Osteocyte (in vitro differentiated cells): ENCODE measurements around the gene NELL2. TPM values are rescaled to one million over a fixed set of nuclear protein-coding genes. Genes with fewer than 3 reads are reported as not detected.

ENCODE experiments used
- DNase-seq: peaks from one replicate; pipeline ENCODE4 v3.0.0; 2021; ENCODE audit warnings: mixed read lengths; ENCODE audit not compliant: unreplicated experiment; ENCODE audit errors: extremely low spot score
- H3K27ac Mint-ChIP-seq: one replicate; pipeline ENCODE4 v1.8.0; 2021; ENCODE audit warnings: mild to moderate bottlenecking, mixed read lengths; ENCODE audit not compliant: unreplicated experiment
- H3K27me3 Mint-ChIP-seq: one replicate; pipeline ENCODE4 v1.8.0; 2021; ENCODE audit warnings: mixed read lengths; ENCODE audit not compliant: unreplicated experiment
- H3K36me3 Mint-ChIP-seq: one replicate; pipeline ENCODE4 v1.8.0; 2021; ENCODE audit warnings: mixed read lengths; ENCODE audit not compliant: unreplicated experiment
- H3K4me1 Mint-ChIP-seq: one replicate; pipeline ENCODE4 v1.8.0; 2021; ENCODE audit warnings: mixed read lengths; ENCODE audit not compliant: unreplicated experiment
- H3K4me3 Mint-ChIP-seq: one replicate; pipeline ENCODE4 v1.8.0; 2021; ENCODE audit warnings: mild to moderate bottlenecking, moderate library complexity, mixed read lengths; ENCODE audit not compliant: unreplicated experiment
- H3K9me3 Mint-ChIP-seq: one replicate; pipeline ENCODE4 v1.8.0; 2021; ENCODE audit warnings: mixed read lengths; ENCODE audit not compliant: unreplicated experiment
- CTCF ChIP-seq: fragments of 200-600 bp; sonication (generic); IDR thresholded peaks from 2 replicates; pipeline ENCODE4 v1.5.0; 2021; ENCODE audit warnings: antibody characterized with exemption, mild to moderate bottlenecking, moderate library complexity
- total RNA-seq: library from RNA; stranded (reverse); gene quantifications from 2 replicates; pipeline ENCODE4 v1.2.1, GENCODE V29; 2021

NELL2 gene
- total RNA-seq, 1 donor from 2014 or later: not detected

DNA sequence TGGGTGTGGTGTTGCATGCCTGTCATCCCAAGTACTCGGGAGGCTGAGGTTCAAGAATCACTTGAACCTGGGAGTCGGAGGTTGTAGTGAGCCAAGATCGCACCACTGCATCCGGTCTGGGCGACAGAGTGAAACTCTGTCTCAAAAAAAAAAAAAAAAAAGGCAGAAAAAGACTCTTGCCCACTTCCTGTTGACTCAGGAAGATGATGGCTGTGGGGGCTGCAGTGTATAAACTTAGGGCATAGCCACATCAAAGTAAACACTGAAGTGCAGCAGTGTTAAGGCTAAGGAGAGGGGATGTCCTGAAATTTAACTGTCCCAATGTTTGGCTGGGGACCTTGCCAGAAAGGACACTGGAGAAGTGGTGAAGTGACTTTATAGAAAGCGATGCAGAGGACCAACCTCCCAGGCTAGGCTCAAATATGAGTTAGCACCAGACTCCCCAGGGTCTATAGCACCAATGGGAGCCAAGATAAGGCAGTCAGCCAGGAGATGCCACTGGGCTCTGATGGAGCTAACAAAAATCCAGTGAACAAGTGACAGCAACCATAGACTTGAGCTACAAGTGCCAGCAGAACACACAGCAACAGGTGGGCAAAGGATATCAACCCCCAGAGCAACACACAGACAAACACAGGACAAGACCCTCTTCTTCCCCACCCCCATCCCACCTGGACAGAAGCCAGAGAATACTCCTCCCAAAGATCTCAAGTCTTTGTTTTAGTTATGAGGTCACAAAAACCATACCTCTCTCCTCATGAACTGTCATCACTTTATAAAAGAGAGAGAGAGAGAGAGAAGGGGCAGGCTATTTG is 28.0 kb downstream of the NELL2 start:
- no peak overlapping the region for H3K27ac Mint-ChIP-seq
- no peak for TF ChIP-seq CTCF
- H3K4me1 Mint-ChIP-seq: no peaks in the 10 kb centered on the region
- no peaks in the 10 kb centered on the region for H3K9me3 Mint-ChIP-seq
- H3K36me3 Mint-ChIP-seq: no peaks in the 10 kb centered on the region
- H3K27me3 Mint-ChIP-seq: peaks cover 2% of the 10 kb centered on the region
- H3K4me3 Mint-ChIP-seq: no peak overlapping the region
- no peak for DNase-seq

DNA sequence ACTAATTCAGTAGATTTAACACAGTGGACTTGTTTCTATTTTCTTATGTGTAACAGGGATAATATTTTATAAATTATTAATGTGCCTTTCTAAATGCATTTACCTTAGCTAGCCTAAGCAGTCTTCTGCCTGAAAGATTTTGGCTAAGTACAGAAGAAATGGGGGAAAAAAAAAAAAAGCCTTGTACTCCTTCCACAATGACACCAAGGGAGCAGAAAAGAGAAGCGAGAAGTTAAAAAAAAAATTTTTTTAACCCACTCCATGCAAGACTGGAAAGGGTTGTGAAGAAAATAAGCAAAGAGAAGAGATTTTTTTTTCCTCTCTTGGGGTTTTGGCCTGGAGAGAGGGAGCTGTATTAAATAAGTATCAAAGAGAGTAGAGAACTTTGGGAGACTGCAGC is 28.7 kb downstream of the NELL2 start:
- Mint-ChIP-seq H3K9me3 (no peaks in the 10 kb centered on the region), H3K4me3 (no peak overlapping the region), H3K4me1 (no peaks in the 10 kb centered on the region), H3K36me3 (no peaks in the 10 kb centered on the region), H3K27me3 (peaks cover 2% of the 10 kb centered on the region), H3K27ac (no peak overlapping the region)
- TF ChIP-seq CTCF: no peak
- no peak for DNase-seq

DNA sequence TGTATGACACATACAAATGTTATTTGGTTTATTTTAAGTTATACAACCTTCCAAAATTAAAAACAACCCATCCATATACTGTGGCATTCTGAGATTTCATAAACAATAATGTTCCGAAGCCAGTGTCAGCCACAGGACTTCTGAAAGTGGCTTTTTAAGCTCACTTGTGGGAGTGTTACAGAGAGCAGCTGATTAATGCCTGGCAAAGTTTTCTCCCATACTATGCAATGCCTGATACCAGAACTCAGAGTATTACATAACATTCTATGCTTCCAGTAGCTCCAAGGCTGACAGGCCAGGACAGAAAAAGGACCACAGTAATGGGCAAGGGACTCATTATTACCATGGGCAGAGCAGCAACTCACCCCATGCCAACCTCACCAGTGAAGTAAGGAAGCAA is 29.3 kb downstream of the NELL2 start:
- Mint-ChIP-seq H3K4me3 (no peak overlapping the region), H3K4me1 (no peaks in the 10 kb centered on the region), H3K9me3 (no peaks in the 10 kb centered on the region), H3K36me3 (no peaks in the 10 kb centered on the region), H3K27ac (no peak overlapping the region), H3K27me3 (peaks cover 2% of the 10 kb centered on the region)
- no peak for DNase-seq
- TF ChIP-seq CTCF: no peak

DNA sequence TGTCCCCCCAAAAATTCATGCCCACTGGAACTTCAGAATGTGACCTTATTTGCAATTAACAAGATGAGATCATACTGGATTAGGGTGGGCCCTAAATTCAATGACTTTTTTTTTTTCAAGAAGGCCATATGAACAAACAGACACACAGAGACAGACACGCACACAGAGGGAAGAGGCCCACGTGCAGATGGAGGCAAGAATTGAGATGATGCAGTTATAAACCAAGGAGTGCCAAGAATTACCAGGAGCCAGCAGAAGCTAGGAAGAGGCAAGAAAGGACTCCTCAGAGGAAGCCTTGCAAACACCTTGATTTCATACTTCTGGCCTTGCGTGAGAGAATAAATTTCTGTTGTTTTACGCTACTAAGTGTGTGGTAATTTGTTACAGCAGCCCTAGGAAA is 33.4 kb downstream of the NELL2 start:
- H3K27ac Mint-ChIP-seq: no peak overlapping the region
- H3K4me3 Mint-ChIP-seq: no peak overlapping the region
- H3K4me1 Mint-ChIP-seq: no peaks in the 10 kb centered on the region
- no peaks in the 10 kb centered on the region for H3K36me3 Mint-ChIP-seq
- DNase-seq: no peak
- no peak for TF ChIP-seq CTCF
- H3K27me3 Mint-ChIP-seq: no peaks in the 10 kb centered on the region
- no peaks in the 10 kb centered on the region for H3K9me3 Mint-ChIP-seq

GRCh38 chr12:44839785-44840184 is 36.3 kb downstream of the NELL2 start:
- no peak for DNase-seq
- Mint-ChIP-seq H3K36me3 (no peaks in the 10 kb centered on the region), H3K27ac (no peak overlapping the region), H3K4me3 (no peak overlapping the region), H3K27me3 (no peaks in the 10 kb centered on the region), H3K4me1 (no peaks in the 10 kb centered on the region), H3K9me3 (no peaks in the 10 kb centered on the region)
- no peak for TF ChIP-seq CTCF
